ENCODE results near the gene TCAP. TPM values are rescaled to one million over a fixed set of nuclear protein-coding genes. Genes with fewer than 3 reads are reported as not detected.

Gene TCAP
- total and polyA plus RNA-seq, 2 donors from 2014 or later, result 1.5 to 1.7 TPM

DNA sequence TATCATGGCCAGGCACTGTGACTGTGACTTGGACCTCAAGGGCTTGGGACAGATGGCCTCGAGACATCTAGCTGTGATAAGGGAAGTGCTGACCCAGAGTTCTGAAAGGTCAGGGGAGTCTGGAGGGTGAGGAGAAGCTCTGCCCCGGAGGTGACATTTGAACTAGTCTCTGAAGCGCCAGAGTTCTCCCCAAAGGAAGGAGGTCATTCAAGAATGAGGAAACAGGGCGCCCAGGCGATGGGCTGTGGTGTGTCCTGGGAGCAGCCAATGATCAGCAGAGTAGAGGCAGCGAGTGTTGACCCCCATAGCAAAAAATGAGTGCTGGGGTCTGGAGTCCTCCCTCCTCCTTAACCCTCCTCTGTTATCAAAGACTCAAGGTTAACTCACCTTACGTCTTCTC, 23.3 kb upstream of the TCAP start:
- Histone ChIP-seq H3K4me1 (ENCODE audit: control insufficient read depth in 2 of 3, insufficient read depth in 2 of 3, low read depth in 1 of 3, low read length in 3 of 3) (peaks cover 2 to 27% (median 9%) of the 10 kb centered on the region in 3 donors), H3K9ac (ENCODE audit: low read length in 3 of 3) (no peak overlapping the region), H3K27ac (ENCODE audit: low read depth in 2 of 2, low read length in 2 of 2) (no peak overlapping the region), H3K27me3 (ENCODE audit: control insufficient read depth, insufficient read depth, low read length) (no peaks in the 10 kb centered on the region), H3K36me3 (ENCODE audit: control insufficient read depth in 2 of 3, insufficient read depth in 3 of 3, low read length in 3 of 3) (no peaks in the 10 kb centered on the region), H3K4me3 (ENCODE audit: low read length in 3 of 3) (no peak overlapping the region), H3K9me3 (ENCODE audit: control insufficient read depth in 2 of 3, insufficient read depth in 1 of 3, low read length in 3 of 3) (no peaks in the 10 kb centered on the region)
- intact Hi-C loops (cut with DNase I), result no loop called here
- no peak for FAIRE-seq
- TF ChIP-seq, protein P1, sequence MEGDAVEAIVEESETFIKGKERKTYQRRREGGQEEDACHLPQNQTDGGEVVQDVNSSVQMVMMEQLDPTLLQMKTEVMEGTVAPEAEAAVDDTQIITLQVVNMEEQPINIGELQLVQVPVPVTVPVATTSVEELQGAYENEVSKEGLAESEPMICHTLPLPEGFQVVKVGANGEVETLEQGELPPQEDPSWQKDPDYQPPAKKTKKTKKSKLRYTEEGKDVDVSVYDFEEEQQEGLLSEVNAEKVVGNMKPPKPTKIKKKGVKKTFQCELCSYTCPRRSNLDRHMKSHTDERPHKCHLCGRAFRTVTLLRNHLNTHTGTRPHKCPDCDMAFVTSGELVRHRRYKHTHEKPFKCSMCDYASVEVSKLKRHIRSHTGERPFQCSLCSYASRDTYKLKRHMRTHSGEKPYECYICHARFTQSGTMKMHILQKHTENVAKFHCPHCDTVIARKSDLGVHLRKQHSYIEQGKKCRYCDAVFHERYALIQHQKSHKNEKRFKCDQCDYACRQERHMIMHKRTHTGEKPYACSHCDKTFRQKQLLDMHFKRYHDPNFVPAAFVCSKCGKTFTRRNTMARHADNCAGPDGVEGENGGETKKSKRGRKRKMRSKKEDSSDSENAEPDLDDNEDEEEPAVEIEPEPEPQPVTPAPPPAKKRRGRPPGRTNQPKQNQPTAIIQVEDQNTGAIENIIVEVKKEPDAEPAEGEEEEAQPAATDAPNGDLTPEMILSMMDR (IDR thresholded peaks at IDR 0.05; ENCODE audit: borderline replicate concordance, extremely low read depth, insufficient read depth), result no peak
- DNase-seq, result no peak

DNA sequence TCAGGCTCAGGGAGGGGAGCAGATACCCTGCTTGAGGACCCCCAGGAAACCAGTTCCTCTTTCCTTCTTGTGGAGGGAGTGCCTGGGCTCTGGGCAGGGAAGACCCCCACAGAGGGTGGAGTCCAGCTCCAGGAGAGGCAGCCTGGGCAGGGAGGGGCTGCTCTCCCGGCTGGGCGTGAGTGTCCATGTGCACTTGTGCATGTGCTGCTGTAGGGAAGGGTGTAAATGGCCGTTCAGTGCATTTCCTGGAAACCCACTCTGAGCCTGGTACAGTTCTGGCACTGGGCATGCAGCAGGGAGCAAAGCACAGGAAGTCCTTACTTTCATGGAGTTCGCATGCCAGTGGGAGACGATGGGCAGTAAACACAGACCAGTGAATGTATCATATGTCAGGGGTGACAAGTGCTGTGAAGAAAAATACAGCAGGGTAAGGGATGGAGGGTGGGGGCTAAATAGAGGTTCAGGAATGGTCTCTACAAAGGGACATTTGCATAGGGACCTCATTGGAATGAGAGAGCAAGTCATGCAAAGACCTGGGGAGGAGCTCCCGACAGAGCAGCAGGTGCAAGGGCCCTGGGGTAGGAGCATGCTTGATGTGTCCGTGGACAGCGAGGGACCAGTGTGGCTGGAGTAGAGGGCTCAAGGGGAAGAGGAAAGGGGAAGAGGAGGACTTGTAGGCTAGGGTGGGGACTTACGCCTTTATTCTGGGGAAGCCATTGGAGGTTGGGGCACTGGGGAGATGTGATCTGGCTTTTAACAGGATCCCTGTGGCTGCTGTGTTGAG, 22.7 kb upstream of the TCAP start:
- FAIRE-seq (no peak), DNase-seq (no peak)
- Histone ChIP-seq H3K27ac (ENCODE audit: low read depth in 2 of 2, low read length in 2 of 2) (no peak overlapping the region), H3K4me3 (ENCODE audit: low read length in 3 of 3) (no peak overlapping the region), H3K27me3 (ENCODE audit: control insufficient read depth, insufficient read depth, low read length) (no peaks in the 10 kb centered on the region), H3K9ac (ENCODE audit: low read length in 3 of 3) (no peak overlapping the region), H3K4me1 (ENCODE audit: control insufficient read depth in 2 of 3, insufficient read depth in 2 of 3, low read depth in 1 of 3, low read length in 3 of 3) (peaks cover 2 to 27% (median 9%) of the 10 kb centered on the region in 3 donors), H3K9me3 (ENCODE audit: control insufficient read depth in 2 of 3, insufficient read depth in 1 of 3, low read length in 3 of 3) (no peaks in the 10 kb centered on the region), H3K36me3 (ENCODE audit: control insufficient read depth in 2 of 3, insufficient read depth in 3 of 3, low read length in 3 of 3) (no peaks in the 10 kb centered on the region)
- intact Hi-C loops (cut with DNase I), result no loop called here
- TF ChIP-seq, protein P1 (IDR thresholded peaks at IDR 0.05; ENCODE audit: borderline replicate concordance, extremely low read depth, insufficient read depth), result no peak

DNA sequence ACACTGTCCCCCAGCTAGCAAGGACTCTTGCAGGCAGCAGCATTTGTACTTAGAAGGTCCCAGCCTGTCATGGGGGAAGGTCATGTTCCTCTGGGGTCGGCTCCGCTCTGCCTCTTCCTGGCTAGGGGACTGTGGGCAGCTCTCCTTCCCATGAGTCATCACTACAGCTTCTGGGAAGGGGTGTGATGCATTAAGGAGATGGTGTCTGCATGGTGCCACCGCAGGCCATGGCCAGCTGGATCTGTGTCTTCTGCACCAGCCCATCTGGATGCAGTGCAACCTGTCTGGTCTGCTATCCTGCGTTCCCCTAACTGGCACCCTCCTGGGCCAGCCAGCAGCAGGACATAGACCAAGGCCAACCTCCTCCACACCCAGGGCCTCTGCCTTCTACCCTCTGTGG, 21.9 kb upstream of the TCAP start:
- intact Hi-C loops (cut with DNase I), result no loop called here
- FAIRE-seq (no peak), DNase-seq (no peak)
- H3K4me1 ChIP-seq (ENCODE audit: control insufficient read depth in 2 of 3, insufficient read depth in 2 of 3, low read depth in 1 of 3, low read length in 3 of 3), result peaks cover 0 to 19% (median 4%) of the 10 kb centered on the region in 3 donors
- H3K9ac ChIP-seq (ENCODE audit: low read length in 3 of 3), result no peak overlapping the region
- no peaks in the 10 kb centered on the region for H3K9me3 ChIP-seq (ENCODE audit: control insufficient read depth in 2 of 3, insufficient read depth in 1 of 3, low read length in 3 of 3)
- H3K27ac ChIP-seq (ENCODE audit: low read depth in 2 of 2, low read length in 2 of 2), result no peak overlapping the region
- H3K27me3 ChIP-seq (ENCODE audit: control insufficient read depth, insufficient read depth, low read length), result no peaks in the 10 kb centered on the region
- TF ChIP-seq, protein P1 (IDR thresholded peaks at IDR 0.05; ENCODE audit: borderline replicate concordance, extremely low read depth, insufficient read depth), result no peak
- H3K36me3 ChIP-seq (ENCODE audit: control insufficient read depth in 2 of 3, insufficient read depth in 3 of 3, low read length in 3 of 3), result no peaks in the 10 kb centered on the region
- no peak overlapping the region for H3K4me3 ChIP-seq (ENCODE audit: low read length in 3 of 3)
